ENCODE results near the gene IGF1R.

DNA sequence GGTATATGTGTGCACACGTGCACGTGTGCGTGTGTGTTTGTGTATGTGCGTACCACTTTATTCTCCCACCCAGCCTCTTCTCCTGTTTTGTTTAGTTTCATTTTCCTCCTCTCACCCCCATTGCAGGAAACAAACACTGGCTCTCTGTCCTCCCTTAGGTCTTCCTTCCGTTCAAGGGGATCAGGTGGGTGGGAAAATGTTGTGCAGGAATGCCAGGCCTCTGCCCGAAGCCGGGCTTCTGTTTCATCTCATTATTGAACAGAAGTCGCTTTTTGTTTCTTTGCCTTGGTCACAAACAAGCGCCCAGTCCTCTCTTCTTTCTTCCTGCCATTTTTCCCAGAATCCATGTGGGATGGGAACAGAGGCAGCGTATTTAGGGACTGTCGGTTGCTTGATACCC, 69.6 kb downstream of the IGF1R start:
- TF ChIP-seq TBP (CRISPR knock-in tag; IDR thresholded peaks at IDR 0.05) (no peak), POLR2AphosphoS5 (IDR thresholded peaks at IDR 0.05; ENCODE audit: low read depth, low read length) (no peak), BRD4 (CRISPR knock-in tag; IDR thresholded peaks at IDR 0.05) (no peak), ZNF101 (CRISPR knock-in tag; IDR thresholded peaks at IDR 0.05; ENCODE audit: borderline replicate concordance, low read depth) (no peak), ZNF276 (CRISPR knock-in tag; IDR thresholded peaks at IDR 0.05; ENCODE audit: low read depth) (no peak), SRF (IDR thresholded peaks at IDR 0.05; ENCODE audit: low read depth, low read length) (no peak), ZFP90 (CRISPR knock-in tag; IDR thresholded peaks at IDR 0.05; ENCODE audit: borderline replicate concordance) (no peak)
- TF ChIP-seq, protein P1, sequence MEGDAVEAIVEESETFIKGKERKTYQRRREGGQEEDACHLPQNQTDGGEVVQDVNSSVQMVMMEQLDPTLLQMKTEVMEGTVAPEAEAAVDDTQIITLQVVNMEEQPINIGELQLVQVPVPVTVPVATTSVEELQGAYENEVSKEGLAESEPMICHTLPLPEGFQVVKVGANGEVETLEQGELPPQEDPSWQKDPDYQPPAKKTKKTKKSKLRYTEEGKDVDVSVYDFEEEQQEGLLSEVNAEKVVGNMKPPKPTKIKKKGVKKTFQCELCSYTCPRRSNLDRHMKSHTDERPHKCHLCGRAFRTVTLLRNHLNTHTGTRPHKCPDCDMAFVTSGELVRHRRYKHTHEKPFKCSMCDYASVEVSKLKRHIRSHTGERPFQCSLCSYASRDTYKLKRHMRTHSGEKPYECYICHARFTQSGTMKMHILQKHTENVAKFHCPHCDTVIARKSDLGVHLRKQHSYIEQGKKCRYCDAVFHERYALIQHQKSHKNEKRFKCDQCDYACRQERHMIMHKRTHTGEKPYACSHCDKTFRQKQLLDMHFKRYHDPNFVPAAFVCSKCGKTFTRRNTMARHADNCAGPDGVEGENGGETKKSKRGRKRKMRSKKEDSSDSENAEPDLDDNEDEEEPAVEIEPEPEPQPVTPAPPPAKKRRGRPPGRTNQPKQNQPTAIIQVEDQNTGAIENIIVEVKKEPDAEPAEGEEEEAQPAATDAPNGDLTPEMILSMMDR (CRISPR knock-in tag; IDR thresholded peaks at IDR 0.05), result no peak
